GM12878 (cell line): ENCODE results near the gene SLC5A11. TPM values are rescaled to one million over a fixed set of nuclear protein-coding genes. Genes with fewer than 3 reads are reported as not detected.

Source experiments
- ATAC-seq: fragments of 200-7000 bp; cut with Tn5 transposase; 3 replicates; pipeline ENCODE4 v1.9.1; 2020; ENCODE audit warnings: mild to moderate bottlenecking, moderate library complexity
- BruUV-seq: library from RNA; stranded (reverse); fragments of 400-500 nt; replicated peaks from 2 replicates; lab custom pipeline; 2021; lab: Mats Ljungman, UMichigan
- CTCF ChIA-PET: fragments of 300-600 bp; sonication (Branson Sonifier 250); formaldehyde crosslinking; extraction: SDS; loops from one replicate; lab custom pipeline; 2021; ENCODE audit warnings: inconsistent platforms; lab: Yijun Ruan, JAX
- POLR2A ChIA-PET: fragments of 350-600 bp; formaldehyde crosslinking; extraction: SDS; loops from one replicate; lab custom pipeline; 2021; ENCODE audit warnings: inconsistent platforms; lab: Charles Lee
- RAD21 ChIA-PET: fragments of 300-600 bp; sonication (Branson Sonifier 250); formaldehyde crosslinking; loops from one replicate; lab custom pipeline; 2023; ENCODE audit warnings: antibody characterized with exemption; ENCODE audit not compliant: unreplicated experiment; lab: Charles Lee
- SMC1A ChIA-PET: fragments of 300-600 bp; sonication (Branson Sonifier 250); formaldehyde crosslinking; loops from one replicate; lab custom pipeline; 2023; ENCODE audit not compliant: unreplicated experiment, uncharacterized antibody; lab: Charles Lee
- DNase-seq: peaks from one replicate; pipeline ENCODE4 v3.0.0-alpha.2; 2011; ENCODE audit warnings: low read depth, low spot score
- FAIRE-seq: peaks from 3 replicates; lab custom pipeline; 2011; peaks lifted over from hg19 to GRCh38; lab: Jason Lieb, UNC
- H2AFZ ChIP-seq: 2 replicates; pipeline ENCODE4 v1.6.0; 2011; ENCODE audit warnings: low read depth, low read length, control low read depth; ENCODE audit not compliant: control insufficient read depth
- H3K27ac ChIP-seq: 2 replicates; pipeline ENCODE4 v1.5.1; 2011; ENCODE audit warnings: control low read depth; ENCODE audit not compliant: control insufficient read depth, insufficient read depth
- H3K27me3 ChIP-seq, 2 experiments: replicated peaks in 1 of 2; 2 replicates each; pipeline versions ENCODE4 v1.6.0 to v1.6.1; 2011; ENCODE audit warnings: low read length in 1 of 2; ENCODE audit not compliant: control insufficient read depth in 2 of 2, insufficient read depth in 2 of 2
- H3K36me3 ChIP-seq, 2 experiments: 2 replicates each; pipeline ENCODE4 v1.5.1; 2011; ENCODE audit warnings: low read length in 1 of 2; ENCODE audit not compliant: control insufficient read depth in 2 of 2, insufficient read depth in 2 of 2
- H3K4me1 ChIP-seq: 2 replicates; pipeline ENCODE4 v1.6.1; 2011; ENCODE audit warnings: mild to moderate bottlenecking, low read length, moderate library complexity, mixed read lengths; ENCODE audit not compliant: control insufficient read depth, insufficient read depth
- H3K4me2 ChIP-seq: 2 replicates; pipeline ENCODE4 v1.6.0; 2011; ENCODE audit warnings: control low read depth; ENCODE audit not compliant: control insufficient read depth, insufficient read depth
- H3K4me3 ChIP-seq: fragments of 200-600 bp; sonication (generic); 2 replicates; pipeline ENCODE4 v1.5.1; 2016
- H3K79me2 ChIP-seq: 2 replicates; pipeline ENCODE4 v1.6.0; 2011; ENCODE audit warnings: low read length; ENCODE audit not compliant: control insufficient read depth, insufficient read depth
- H3K9ac ChIP-seq: 2 replicates; pipeline ENCODE4 v1.8.0; 2011; ENCODE audit warnings: low read length, control low read depth, mixed read lengths; ENCODE audit not compliant: control insufficient read depth, insufficient read depth
- H3K9me3 ChIP-seq: replicated peaks from 3 replicates; pipeline ENCODE4 v1.5.1; 2011; ENCODE audit warnings: mild to moderate bottlenecking, low read length; ENCODE audit not compliant: control insufficient read depth, insufficient read depth
- H4K20me1 ChIP-seq: 2 replicates; pipeline ENCODE4 v1.6.0; 2011; ENCODE audit not compliant: control insufficient read depth, insufficient read depth
- ATF3 ChIP-seq: IDR thresholded peaks from 2 replicates; pipeline ENCODE4 v1.6.1; 2011; ENCODE audit warnings: low read depth, mild to moderate bottlenecking, low read length, moderate library complexity, borderline replicate concordance; ENCODE audit errors: extremely low read depth
- BCL3 ChIP-seq: IDR thresholded peaks from 2 replicates; pipeline ENCODE4 v1.6.1; 2011; ENCODE audit warnings: borderline replicate concordance, low read depth, mild to moderate bottlenecking, moderate library complexity, low read length; ENCODE audit not compliant: insufficient read depth, poor library complexity, severe bottlenecking
- CREM ChIP-seq: IDR thresholded peaks from 2 replicates; pipeline ENCODE4 v1.6.1; 2014; ENCODE audit warnings: antibody characterized with exemption, low read depth
- HDGF ChIP-seq: fragments of 450-650 bp; IDR thresholded peaks from 2 replicates; pipeline ENCODE4 v1.6.1; 2016; ENCODE audit warnings: antibody characterized with exemption
- KDM1A ChIP-seq: fragments of 200-600 bp; sonication (generic); IDR thresholded peaks from 2 replicates; pipeline ENCODE4 v1.6.1; 2016; ENCODE audit warnings: borderline replicate concordance
- MAX ChIP-seq: IDR thresholded peaks from 2 replicates; pipeline ENCODE4 v1.6.1; 2012; ENCODE audit warnings: low read depth, low read length, improper control_type of control experiment
- MEF2A ChIP-seq: IDR thresholded peaks from 2 replicates; pipeline ENCODE4 v1.6.1; 2011; ENCODE audit warnings: low read depth, mild to moderate bottlenecking, low read length, moderate library complexity; ENCODE audit not compliant: insufficient read depth
- NR2C1 ChIP-seq: fragments of 450-650 bp; IDR thresholded peaks from 2 replicates; pipeline ENCODE4 v1.6.1; 2017; ENCODE audit warnings: antibody characterized with exemption, mild to moderate bottlenecking, moderate library complexity
- PML ChIP-seq: IDR thresholded peaks from 2 replicates; pipeline ENCODE4 v1.6.1; 2012; ENCODE audit warnings: low read length, inconsistent platforms
- RAD51 ChIP-seq: fragments of 450-650 bp; IDR thresholded peaks from 2 replicates; pipeline ENCODE4 v1.6.1; 2016; ENCODE audit warnings: moderate library complexity, mild to moderate bottlenecking, inconsistent platforms
- RUNX3 ChIP-seq: IDR thresholded peaks from 2 replicates; pipeline ENCODE4 v1.6.1; 2012; ENCODE audit warnings: low read length, inconsistent platforms
- SIN3A ChIP-seq: IDR thresholded peaks from 2 replicates; pipeline ENCODE4 v1.6.1; 2012; ENCODE audit warnings: low read depth, low read length, improper control_type of control experiment
- SIX5 ChIP-seq: IDR thresholded peaks from 2 replicates; pipeline ENCODE4 v1.6.1; 2011; ENCODE audit warnings: mild to moderate bottlenecking, low read depth, low read length, moderate library complexity; ENCODE audit not compliant: severe bottlenecking
- SMAD5 ChIP-seq: IDR thresholded peaks from 2 replicates; pipeline ENCODE4 v1.6.1; 2016; ENCODE audit warnings: antibody characterized with exemption, low read depth
- ZBED1 ChIP-seq: IDR thresholded peaks from 2 replicates; pipeline ENCODE4 v1.6.1; 2016; ENCODE audit warnings: borderline replicate concordance
- ZNF217 ChIP-seq: fragments of 450-650 bp; IDR thresholded peaks from 2 replicates; pipeline ENCODE4 v1.6.1; 2017; ENCODE audit warnings: antibody characterized with exemption, mild to moderate bottlenecking
- ZNF274 ChIP-seq: IDR thresholded peaks from one replicate; pipeline ENCODE4 v1.8.0; 2011; ENCODE audit not compliant: insufficient read length, insufficient read depth
- WGBS: methylation state at CpG from one replicate; pipeline ENCODE4 v1.1.6; 2016; ENCODE audit warnings: low lambda C conversion rate; ENCODE audit not compliant: insufficient replicate concordance, insufficient coverage; ENCODE audit errors: missing lambda C conversion rate; 5-methylcytosine and 5-hydroxymethylcytosine counted together
- in situ Hi-C: fragments of 300-500 bp; cut with MboI; formaldehyde crosslinking; loops from 9 replicates; pipeline ENCODE4 v1.14.3; 2018; ENCODE audit warnings: mixed read lengths
- intact Hi-C: fragments of 100-400 bp; cut with micrococcal nuclease; formaldehyde crosslinking; loops from one replicate; pipeline ENCODE4 v1.14.2; 2022; ENCODE audit not compliant: unreplicated experiment
- polyA plus RNA-seq, 11 experiments: library from polyadenylated mRNA; depleted of rRNA in 4 of 11; unstranded in 6 of 11; stranded (reverse) in 5 of 11; fragments of >200 nt; fragmentation: Nextera tagmentation in 4 of 11; fragmentation: Illumina TruSeq in 1 of 11; extraction: Ambion mirVana in 4 of 11; extraction: Trizol in 1 of 11; gene quantifications; 1 replicate in 1 of 11; 2 replicates in 10 of 11; pipeline versions ENCODE4 v1.2.1 to v1.2.3, GENCODE V29; 2011 to 2016; ENCODE audit warnings: inconsistent platforms in 2 of 11, missing spikeins in 2 of 11, low read depth in 1 of 11
- total RNA-seq, 4 experiments: library from RNA; depleted of rRNA in 3 of 4; stranded (reverse); fragments of >200 nt in 3 of 4; fragmentation: Illumina TruSeq in 1 of 4; extraction: Trizol in 1 of 4; gene quantifications; 2 replicates each; pipeline versions ENCODE4 v1.2.1 to v1.2.3, GENCODE V29; 2013 to 2021

The SLC5A11 gene
- total and polyA plus RNA-seq, 10 of the 15 experiments (the other 5 are each of a cell fraction or from before 2014, with no cell fraction given): 0.10 TPM; not detected in 9

- Histone ChIP-seq H2AFZ (no peak overlapping the region), H4K20me1 (no peaks in the 10 kb centered on the region), H3K9me3 (no peaks in the 10 kb centered on the region), H3K4me3 (no peak overlapping the region), H3K36me3 (no peaks in the 10 kb centered on the region), H3K27me3 (no peaks in the 10 kb centered on the region; a peak in 1 of 4 replicates), H3K79me2 (no peaks in the 10 kb centered on the region), H3K9ac (no peak overlapping the region), H3K4me2 (no peak overlapping the region), H3K4me1 (no peaks in the 10 kb centered on the region), H3K27ac (no peak overlapping the region)
- no TSS peak for BruUV-seq
- no peak for ATAC-seq
- FAIRE-seq: no peak
- WGBS: 51% methylated on average over 10 of the region's 10 CpGs
- ChIA-PET RAD21 (interaction anchor here (0.7 kb wide), 1 partner anchor 29 kb away, joined by 3 read pairs; no protein-coding TSS in a partner anchor), CTCF (no interaction called here), POLR2A (no interaction called here), SMC1A (no interaction called here)
- in situ Hi-C loops: no loop called here
- intact Hi-C loops: no loop called here
- no peak for TF ChIP-seq ZNF217
- no peak for DNase-seq
Measured at GRCh38 chr16:24875466-24875865, 29.7 kb downstream of the SLC5A11 start.

- in situ Hi-C loops (no loop called here), intact Hi-C loops (no loop called here)
- Histone ChIP-seq H3K4me2 (no peak overlapping the region), H3K9ac (no peak overlapping the region), H3K79me2 (no peaks in the 10 kb centered on the region), H2AFZ (no peak overlapping the region), H3K27ac (no peak overlapping the region), H4K20me1 (no peaks in the 10 kb centered on the region), H3K27me3 (no peaks in the 10 kb centered on the region; a peak in 1 of 4 replicates), H3K4me1 (no peaks in the 10 kb centered on the region), H3K36me3 (no peaks in the 10 kb centered on the region), H3K4me3 (no peak overlapping the region), H3K9me3 (no peaks in the 10 kb centered on the region)
- ChIA-PET RAD21 (interaction anchor here (0.7 kb wide), 1 partner anchor 29 kb away, joined by 3 read pairs; no protein-coding TSS in a partner anchor), SMC1A (no interaction called here), POLR2A (no interaction called here), CTCF (no interaction called here)
- BruUV-seq: no TSS peak
- no peak for FAIRE-seq
- ATAC-seq: no peak
- no peak for DNase-seq
- TF ChIP-seq ZBED1 (no peak), PML (no peak), KDM1A (no peak), BCL3 (no peak), RAD51 (no peak), MEF2A (no peak), HDGF (no peak), SIN3A (no peak), SIX5 (no peak), RUNX3 (no peak), MAX (no peak), NR2C1 (no peak), SMAD5 (no peak), CREM (no peak), ZNF274 (no peak), ATF3 (no peak)
- 69% methylated on average over 5 of the region's 5 CpGs for WGBS
Measured at GRCh38 chr16:24876231-24876630, 30.5 kb downstream of the SLC5A11 start.
